ENCODE results near the gene L3MBTL4. TPM values are rescaled to one million over a fixed set of nuclear protein-coding genes. Genes with fewer than 3 reads are reported as not detected.

L3MBTL4 gene
- total RNA-seq, 6 experiments from 2014 or later = 8.2 to 16.0 (median 11.3) TPM

DNA sequence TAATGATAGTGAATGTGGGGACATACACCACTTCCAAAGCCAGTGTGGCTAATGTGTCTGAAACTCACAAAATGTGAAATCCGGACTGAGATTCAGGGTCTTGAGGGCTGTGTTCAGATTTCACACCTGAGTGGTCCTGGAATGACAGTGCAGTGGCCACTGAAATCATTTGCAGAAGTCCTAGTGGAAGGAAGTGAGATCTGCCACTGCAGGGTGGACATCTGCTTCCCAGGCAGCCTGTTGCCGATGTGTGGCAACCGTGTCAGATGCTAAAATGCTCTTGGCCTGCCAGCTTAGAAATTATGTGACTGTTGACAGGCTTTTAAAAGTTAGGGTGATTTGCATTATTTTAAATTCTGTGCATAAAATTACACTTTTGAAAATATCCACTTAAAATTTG lies 441.6 kb downstream of the L3MBTL4 start:
- WGBS (ENCODE audit: insufficient coverage, low coverage, low lambda C conversion rate, missing lambda C conversion rate) = 100% methylated on average over 1 of the region's 3 CpGs

GRCh38 chr18:5972298-5972697 lies 442.4 kb downstream of the L3MBTL4 start:
- Histone ChIP-seq H3K4me3 (no peak overlapping the region), H3K9me3 (no peaks in the 10 kb centered on the region), H3K27me3 (no peaks in the 10 kb centered on the region), H3K4me1 (peaks cover 0 to 9% (median 0%) of the 10 kb centered on the region in 4 donors), H3K36me3 (no peaks in the 10 kb centered on the region), H3K27ac (no peak overlapping the region)
- TF ChIP-seq POLR2A (IDR thresholded peaks at IDR 0.05) = no peak
- TF ChIP-seq, protein P1, sequence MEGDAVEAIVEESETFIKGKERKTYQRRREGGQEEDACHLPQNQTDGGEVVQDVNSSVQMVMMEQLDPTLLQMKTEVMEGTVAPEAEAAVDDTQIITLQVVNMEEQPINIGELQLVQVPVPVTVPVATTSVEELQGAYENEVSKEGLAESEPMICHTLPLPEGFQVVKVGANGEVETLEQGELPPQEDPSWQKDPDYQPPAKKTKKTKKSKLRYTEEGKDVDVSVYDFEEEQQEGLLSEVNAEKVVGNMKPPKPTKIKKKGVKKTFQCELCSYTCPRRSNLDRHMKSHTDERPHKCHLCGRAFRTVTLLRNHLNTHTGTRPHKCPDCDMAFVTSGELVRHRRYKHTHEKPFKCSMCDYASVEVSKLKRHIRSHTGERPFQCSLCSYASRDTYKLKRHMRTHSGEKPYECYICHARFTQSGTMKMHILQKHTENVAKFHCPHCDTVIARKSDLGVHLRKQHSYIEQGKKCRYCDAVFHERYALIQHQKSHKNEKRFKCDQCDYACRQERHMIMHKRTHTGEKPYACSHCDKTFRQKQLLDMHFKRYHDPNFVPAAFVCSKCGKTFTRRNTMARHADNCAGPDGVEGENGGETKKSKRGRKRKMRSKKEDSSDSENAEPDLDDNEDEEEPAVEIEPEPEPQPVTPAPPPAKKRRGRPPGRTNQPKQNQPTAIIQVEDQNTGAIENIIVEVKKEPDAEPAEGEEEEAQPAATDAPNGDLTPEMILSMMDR (IDR thresholded peaks at IDR 0.05) = no peak
- no peak for ATAC-seq
- 88% methylated on average over 7 of the region's 7 CpGs for WGBS (ENCODE audit: insufficient coverage, low coverage, low lambda C conversion rate, missing lambda C conversion rate)
- intact Hi-C loops (cut with DNase I) = no loop called here
- no peak for DNase-seq

More for the DNA sequence above, 441.6 kb downstream of the L3MBTL4 start:
- Histone ChIP-seq H3K4me3 (no peak overlapping the region), H3K27ac (no peak overlapping the region), H3K36me3 (no peaks in the 10 kb centered on the region), H3K9me3 (no peaks in the 10 kb centered on the region), H3K4me1 (peaks cover 0 to 9% (median 0%) of the 10 kb centered on the region in 4 donors), H3K27me3 (no peaks in the 10 kb centered on the region)
- ATAC-seq (no peak), DNase-seq (no peak)
- intact Hi-C loops (cut with DNase I) = no loop called here
- TF ChIP-seq, protein P1 (IDR thresholded peaks at IDR 0.05) = no peak
- no peak for TF ChIP-seq POLR2A (IDR thresholded peaks at IDR 0.05)

- Histone ChIP-seq H3K36me3 (no peaks in the 10 kb centered on the region), H3K4me1 (peaks cover 0 to 9% (median 0%) of the 10 kb centered on the region in 4 donors), H3K9me3 (no peaks in the 10 kb centered on the region), H3K4me3 (no peak overlapping the region), H3K27ac (no peak overlapping the region), H3K27me3 (no peaks in the 10 kb centered on the region)
- no peak for TF ChIP-seq POLR2A (IDR thresholded peaks at IDR 0.05)
- TF ChIP-seq, protein P1 (IDR thresholded peaks at IDR 0.05) = no peak
- intact Hi-C loops (cut with DNase I) = no loop called here
- ATAC-seq (peak; percentile 38 to 84 (median 45)), DNase-seq (no peak)
- 53% methylated on average over 3 of the region's 3 CpGs for whole genome bisulfite sequencing (ENCODE audit: insufficient coverage, low coverage, low lambda C conversion rate, missing lambda C conversion rate)
These were observed 444.7 kb downstream of the L3MBTL4 start for GRCh38 chr18:5969989-5970403.

DNA sequence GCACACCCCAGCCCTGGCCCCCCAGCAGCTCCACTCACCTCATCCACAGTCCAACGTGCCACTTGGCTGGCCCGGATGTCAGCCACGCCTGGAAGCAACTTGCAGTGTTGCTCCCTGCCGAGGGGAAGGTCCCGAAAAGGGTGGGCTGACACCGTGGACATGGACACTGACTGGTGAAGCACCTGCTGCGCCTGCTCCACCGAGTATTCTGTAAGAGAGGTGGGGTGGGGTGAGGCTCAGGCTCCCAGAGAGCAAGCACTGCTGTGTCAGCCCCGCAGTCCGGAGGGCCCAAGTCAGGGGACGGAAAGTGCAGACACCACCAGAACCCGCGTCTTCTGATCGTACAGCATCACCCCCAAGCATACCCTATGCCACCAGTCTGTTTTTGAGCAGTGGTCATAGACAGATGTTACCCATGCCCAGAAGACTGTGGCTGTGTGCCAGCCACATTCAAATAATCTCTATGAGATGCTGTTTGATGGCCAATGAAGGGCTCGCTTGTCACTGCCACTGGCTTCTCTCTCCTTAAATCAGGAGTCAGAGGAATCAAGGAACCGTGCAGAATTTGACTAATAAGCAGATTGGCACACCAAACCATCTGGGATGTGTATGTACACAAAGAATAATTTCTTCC lies 445.2 kb downstream of the L3MBTL4 start:
- TF ChIP-seq POLR2A (IDR thresholded peaks at IDR 0.05) = no peak
- TF ChIP-seq, protein P1 (IDR thresholded peaks at IDR 0.05) = no peak
- Histone ChIP-seq H3K9me3 (no peaks in the 10 kb centered on the region), H3K36me3 (no peaks in the 10 kb centered on the region), H3K4me1 (peaks cover 0 to 9% (median 0%) of the 10 kb centered on the region in 4 donors), H3K27ac (no peak overlapping the region), H3K27me3 (no peaks in the 10 kb centered on the region), H3K4me3 (no peak overlapping the region)
- 84% methylated on average over 7 of the region's 16 CpGs for WGBS (ENCODE audit: insufficient coverage, low coverage, low lambda C conversion rate, missing lambda C conversion rate)
- ATAC-seq (no peak), DNase-seq (no peak)
- intact Hi-C loops (cut with DNase I) = no loop called here
